Fibroblast of mammary gland (primary cell): ENCODE measurements around the gene TJP1.

Experiments used
- DNase-seq: peaks from one replicate; pipeline ENCODE4 v3.0.0-alpha.2; 2010; ENCODE audit warnings: low read depth
- H3K4me3 ChIP-seq: 2 replicates; pipeline ENCODE4 v1.5.1; 2011; ENCODE audit warnings: low read depth, mild to moderate bottlenecking, low read length, moderate library complexity; ENCODE audit not compliant: control insufficient read depth
- CTCF ChIP-seq: conservative IDR thresholded peaks from 2 replicates; pipeline ENCODE4 v1.5.1; 2011; ENCODE audit warnings: low read depth, low read length, inconsistent platforms; ENCODE audit not compliant: control insufficient read depth, insufficient read depth

Gene TJP1

GRCh38 chr15:29747837-29748417 is 74.3 kb downstream of the TJP1 start:
- no peak overlapping the region for H3K4me3 ChIP-seq
- TF ChIP-seq CTCF = peak; percentile 46
- peak; percentile 36 for DNase-seq

GRCh38 chr15:29743475-29743874 is 78.8 kb downstream of the TJP1 start:
- DNase-seq = no peak
- no peak overlapping the region for H3K4me3 ChIP-seq
- TF ChIP-seq CTCF = no peak

GRCh38 chr15:29740692-29741311 is 81.5 kb downstream of the TJP1 start:
- no peak for DNase-seq
- TF ChIP-seq CTCF = peak; percentile 12
- no peak overlapping the region for H3K4me3 ChIP-seq

GRCh38 chr15:29736744-29737020 is 85.6 kb downstream of the TJP1 start:
- H3K4me3 ChIP-seq = no peak overlapping the region
- no peak for TF ChIP-seq CTCF
- DNase-seq = peak; percentile 52

- DNase-seq = no peak
- TF ChIP-seq CTCF = no peak
- no peak overlapping the region for H3K4me3 ChIP-seq
These were observed 86.1 kb downstream of the TJP1 start for GRCh38 chr15:29736012-29736743.

GRCh38 chr15:29734917-29735572 is 87.2 kb downstream of the TJP1 start:
- no peak for TF ChIP-seq CTCF
- DNase-seq = peak; percentile 43
- H3K4me3 ChIP-seq = no peak overlapping the region
